Measurements from ENCODE around the gene RCOR2. TPM values are rescaled to one million over a fixed set of nuclear protein-coding genes. Genes with fewer than 3 reads are reported as not detected.

RCOR2 gene
- total and polyA plus RNA-seq, 2 of the 13 experiments (the other 11 are each of a cell fraction or from before 2014, with no cell fraction given), result 8.3 to 8.5 TPM

- TF ChIP-seq ZNF687 (CRISPR knock-in tag; IDR thresholded peaks at IDR 0.05) (peak; percentile 93), ZNF275 (CRISPR knock-in tag; IDR thresholded peaks at IDR 0.05; ENCODE audit: borderline replicate concordance) (no peak), POLR2G (IDR thresholded peaks at IDR 0.05; ENCODE audit: low read depth, low read length) (peak; percentile 81), ZNF33A (CRISPR knock-in tag; IDR thresholded peaks at IDR 0.05; ENCODE audit: borderline replicate concordance) (no peak), ZNF335 (CRISPR knock-in tag; IDR thresholded peaks at IDR 0.05) (no peak), ZFY (CRISPR knock-in tag; IDR thresholded peaks at IDR 0.05) (peak; percentile 70), NFKBIZ (CRISPR knock-in tag; IDR thresholded peaks at IDR 0.05) (0 out of 2 replicates have a peak, but pooled peaks have one; percentile 49), ZNF354B (CRISPR knock-in tag; IDR thresholded peaks at IDR 0.05) (no peak), JUND (CRISPR knock-in tag; IDR thresholded peaks at IDR 0.05) (no peak), NFE2L1 (CRISPR knock-in tag; IDR thresholded peaks at IDR 0.05; ENCODE audit: borderline replicate concordance) (no peak), HES4 (CRISPR knock-in tag; IDR thresholded peaks at IDR 0.05; ENCODE audit: borderline replicate concordance) (0 out of 2 replicates have a peak, but pooled peaks have one; percentile 18), ZNF121 (CRISPR knock-in tag; IDR thresholded peaks at IDR 0.05) (no peak), ZNF441 (CRISPR knock-in tag; IDR thresholded peaks at IDR 0.05; ENCODE audit: borderline replicate concordance) (0 out of 2 replicates have a peak, but pooled peaks have one; percentile 35), SP4 (CRISPR knock-in tag; IDR thresholded peaks at IDR 0.05) (0 out of 2 replicates have a peak, but pooled peaks have one; percentile 25), AFF4 (CRISPR knock-in tag; IDR thresholded peaks at IDR 0.05) (no peak), ZNF564 (CRISPR knock-in tag; IDR thresholded peaks at IDR 0.05) (peak; percentile 65; the same call in 1 of the 2 replicates), IKZF1 (IDR thresholded peaks at IDR 0.05) (no peak), NBN (conservative IDR thresholded peaks at IDR 0.05) (no peak), FOXK1 (CRISPR knock-in tag; IDR thresholded peaks at IDR 0.05; ENCODE audit: borderline replicate concordance, low read depth) (peak; percentile 36; the same call in 1 of the 2 replicates), SALL1 (CRISPR knock-in tag; IDR thresholded peaks at IDR 0.05) (peak; percentile 72; the same call in 1 of the 2 replicates)
Observed at GRCh38 chr11:63888170-63889086, 28.5 kb downstream of the RCOR2 start (continued).

All from HepG2 (cell line).